Measurements from ENCODE around the gene VAMP1.

VAMP1 gene

GRCh38 chr12:6425590-6426531, 44.6 kb downstream of the VAMP1 start:
- no peak for DNase-seq (ENCODE audit: low read depth)

- DNase-seq (ENCODE audit: low read depth): no peak
These were observed 45.6 kb downstream of the VAMP1 start for GRCh38 chr12:6424866-6425265.

GRCh38 chr12:6424008-6424347, 46.5 kb downstream of the VAMP1 start:
- no peak for DNase-seq (ENCODE audit: low read depth)

GRCh38 chr12:6423267-6424007, 47.0 kb downstream of the VAMP1 start:
- DNase-seq (ENCODE audit: low read depth): peak; percentile 46

GRCh38 chr12:6420364-6420763, 50.1 kb downstream of the VAMP1 start:
- DNase-seq (ENCODE audit: low read depth): no peak

GRCh38 chr12:6418796-6419195, 51.7 kb downstream of the VAMP1 start:
- DNase-seq (ENCODE audit: low read depth): no peak

- no peak for DNase-seq (ENCODE audit: low read depth)
These were observed 53.9 kb downstream of the VAMP1 start for GRCh38 chr12:6416596-6416995.
